H1 (cell line): ENCODE measurements around the gene GPR161. TPM values are rescaled to one million over a fixed set of nuclear protein-coding genes. Genes with fewer than 3 reads are reported as not detected.

Experiments
- CTCF ChIA-PET: fragments of 300-600 bp; sonication (Branson Sonifier 250); formaldehyde crosslinking; loops from one replicate; lab custom pipeline; 2021; ENCODE audit not compliant: partially characterized antibody; lab: Charles Lee
- POLR2A ChIA-PET: fragments of 300-600 bp; sonication (Branson Sonifier 250); formaldehyde crosslinking; loops from one replicate; lab custom pipeline; 2021; ENCODE audit warnings: inconsistent platforms; ENCODE audit not compliant: partially characterized antibody; lab: Charles Lee
- DNase-seq, 2 experiments: peaks; one replicate each; pipeline versions ENCODE4 v3.0.0 to v3.0.0-alpha.2; 2010 to 2022; ENCODE audit warnings: low spot score in 2 of 2, low read depth in 1 of 2, mixed read lengths in 1 of 2
- FAIRE-seq: peaks from 2 replicates; lab custom pipeline; 2011; peaks lifted over from hg19 to GRCh38; lab: Jason Lieb, UNC
- H2AFZ ChIP-seq: 2 replicates; pipeline ENCODE4 v1.8.1; 2012; ENCODE audit warnings: low read length, inconsistent platforms
- H2AK5ac ChIP-seq: 2 replicates; pipeline ENCODE4 v1.6.1; 2013; ENCODE audit warnings: low read depth, low read length
- H2BK120ac ChIP-seq: replicated peaks from 2 replicates; pipeline ENCODE3; 2013; ENCODE audit warnings: low read depth, low read length, inconsistent platforms
- H2BK12ac ChIP-seq: 2 replicates; pipeline ENCODE4 v1.6.1; 2013; ENCODE audit warnings: low read depth, low read length
- H2BK15ac ChIP-seq: 2 replicates; pipeline ENCODE4 v1.6.1; 2013; ENCODE audit warnings: low read length
- H2BK20ac ChIP-seq: 2 replicates; pipeline ENCODE4 v1.6.1; 2013; ENCODE audit warnings: low read length
- H2BK5ac ChIP-seq: 2 replicates; pipeline ENCODE4 v1.6.1; 2013; ENCODE audit warnings: low read depth, low read length
- H3K14ac ChIP-seq: 2 replicates; pipeline ENCODE4 v1.6.1; 2013; ENCODE audit warnings: inconsistent platforms; ENCODE audit not compliant: insufficient read length
- H3K18ac ChIP-seq: 2 replicates; pipeline ENCODE4 v1.6.1; 2013; ENCODE audit warnings: low read length; ENCODE audit errors: extremely low read depth
- H3K23ac ChIP-seq: 2 replicates; pipeline ENCODE4 v1.6.1; 2013; ENCODE audit warnings: inconsistent platforms; ENCODE audit not compliant: insufficient read length
- H3K23me2 ChIP-seq: 2 replicates; pipeline ENCODE4 v1.6.1; 2013; ENCODE audit warnings: low read depth, low read length
- H3K27ac ChIP-seq: 2 replicates; pipeline ENCODE4 v1.6.1; 2011; ENCODE audit warnings: low read depth, low read length, inconsistent platforms
- H3K27me3 ChIP-seq, 4 experiments: replicated peaks in 1 of 4; 1 replicate in 1 of 4; 2 replicates in 3 of 4; pipeline versions ENCODE4 v1.6.1 to v1.8.1; 2011 to 2013; ENCODE audit warnings: low read length in 3 of 4, mild to moderate bottlenecking in 3 of 4, inconsistent platforms in 2 of 4, mixed read lengths in 2 of 4, moderate library complexity in 1 of 4; ENCODE audit not compliant: control insufficient read depth in 3 of 4, insufficient read depth in 3 of 4; ENCODE audit errors: extremely low read depth in 1 of 4
- H3K36me3 ChIP-seq, 4 experiments: 2 replicates each; pipeline versions ENCODE4 v1.6.1 to v1.8.1; 2011 to 2013; ENCODE audit warnings: mild to moderate bottlenecking in 4 of 4, low read length in 3 of 4, moderate library complexity in 2 of 4, control low read depth in 1 of 4, inconsistent platforms in 1 of 4; ENCODE audit not compliant: insufficient read depth in 4 of 4, control insufficient read depth in 2 of 4
- H3K4ac ChIP-seq: replicated peaks from 2 replicates; pipeline ENCODE3; 2013; ENCODE audit warnings: low read length, low read depth, mixed read lengths, inconsistent platforms; ENCODE audit not compliant: insufficient read length
- H3K4me1 ChIP-seq, 4 experiments: replicated peaks in 1 of 4; 1 replicate in 1 of 4; 2 replicates in 3 of 4; pipeline versions ENCODE4 v1.6.1 to v1.8.1; 2011 to 2013; ENCODE audit warnings: low read length in 3 of 4, inconsistent platforms in 2 of 4, mixed read lengths in 1 of 4; ENCODE audit not compliant: insufficient read depth in 4 of 4, control insufficient read depth in 3 of 4
- H3K4me2 ChIP-seq, 2 experiments: 2 replicates each; pipeline versions ENCODE4 v1.6.1 to v1.8.1; 2011 to 2013; ENCODE audit warnings: low read depth in 2 of 2, low read length in 2 of 2, control low read depth in 1 of 2, inconsistent platforms in 1 of 2, mild to moderate bottlenecking in 1 of 2; ENCODE audit not compliant: insufficient read depth in 1 of 2
- H3K4me3 ChIP-seq, 4 experiments: fragments of 200-600, 300-600 bp in 1 of 4; sonication (generic), shearing (Covaris generic), sonication (Bioruptor Twin) in 1 of 4; 2 replicates each; pipeline versions ENCODE4 v1.5.1 to v1.8.1; 2011 to 2016; ENCODE audit warnings: low read length in 4 of 4, low read depth in 3 of 4, control low read depth in 2 of 4, inconsistent platforms in 2 of 4, mild to moderate bottlenecking in 2 of 4, mixed read lengths in 1 of 4, moderate library complexity in 1 of 4; ENCODE audit not compliant: insufficient read depth in 2 of 4; ENCODE audit errors: extremely low read depth in 1 of 4
- H3K56ac ChIP-seq: replicated peaks from 2 replicates; pipeline ENCODE3; 2013; ENCODE audit warnings: low read depth, mild to moderate bottlenecking, mixed read lengths, low read length, inconsistent platforms; ENCODE audit not compliant: insufficient read length
- H3K79me1 ChIP-seq: 2 replicates; pipeline ENCODE4 v1.6.1; 2013; ENCODE audit warnings: low read depth, low read length, control low read depth
- H3K79me2 ChIP-seq, 2 experiments: 2 replicates each; pipeline versions ENCODE4 v1.6.1 to v1.8.1; 2012 to 2013; ENCODE audit warnings: low read length in 2 of 2, mild to moderate bottlenecking in 2 of 2, inconsistent platforms in 1 of 2; ENCODE audit not compliant: insufficient read depth in 2 of 2, control insufficient read depth in 1 of 2
- H3K9ac ChIP-seq, 4 experiments: replicated peaks in 1 of 4; 1 replicate in 1 of 4; 2 replicates in 3 of 4; pipeline versions ENCODE4 v1.6.1 to v1.8.1; 2011 to 2013; ENCODE audit warnings: low read depth in 3 of 4, low read length in 3 of 4, control low read depth in 2 of 4, mild to moderate bottlenecking in 2 of 4, moderate library complexity in 2 of 4, inconsistent platforms in 1 of 4; ENCODE audit errors: extremely low read depth in 1 of 4
- H3K9me3 ChIP-seq, 2 experiments: 2 replicates each; pipeline versions ENCODE4 v1.6.1 to v1.8.1; 2012 to 2013; ENCODE audit warnings: mild to moderate bottlenecking in 2 of 2, moderate library complexity in 2 of 2, control low read depth in 1 of 2, inconsistent platforms in 1 of 2, low read depth in 1 of 2, low read length in 1 of 2, mixed read lengths in 1 of 2; ENCODE audit not compliant: insufficient read depth in 2 of 2
- H4K20me1 ChIP-seq, 2 experiments: replicated peaks in 1 of 2; 2 replicates each; pipeline versions ENCODE3 to v1.8.1; 2011 to 2013; ENCODE audit warnings: inconsistent platforms in 2 of 2, low read length in 2 of 2, mild to moderate bottlenecking in 1 of 2; ENCODE audit not compliant: insufficient read depth in 2 of 2, control insufficient read depth in 1 of 2
- H4K5ac ChIP-seq: 2 replicates; pipeline ENCODE4 v1.6.1; 2013; ENCODE audit warnings: low read length, low read depth, mixed read lengths, inconsistent platforms; ENCODE audit not compliant: insufficient read length
- H4K8ac ChIP-seq: 2 replicates; pipeline ENCODE4 v1.8.0; 2013; ENCODE audit warnings: mild to moderate bottlenecking, moderate library complexity, low read length, inconsistent platforms; ENCODE audit not compliant: insufficient read depth; ENCODE audit errors: extremely low read depth
- H4K91ac ChIP-seq: replicated peaks from 2 replicates; pipeline ENCODE3; 2013; ENCODE audit warnings: low read length, mixed read lengths, inconsistent platforms; ENCODE audit not compliant: insufficient read length
- FOSL1 ChIP-seq: IDR thresholded peaks from 2 replicates; pipeline ENCODE4 v1.6.1; 2011; ENCODE audit warnings: mild to moderate bottlenecking, low read depth, low read length, moderate library complexity; ENCODE audit not compliant: insufficient read depth
- KDM5A ChIP-seq: fragments of 200-600 bp; IDR thresholded peaks from 2 replicates; pipeline ENCODE4 v1.7.1; 2012; ENCODE audit warnings: mild to moderate bottlenecking, low read length, inconsistent platforms, mixed read lengths
- MAFK ChIP-seq: IDR thresholded peaks from 2 replicates; pipeline ENCODE4 v1.6.1; 2012; ENCODE audit warnings: low read depth, mild to moderate bottlenecking, improper control_type of control experiment, low read length
- POU5F1 ChIP-seq: IDR thresholded peaks from 2 replicates; pipeline ENCODE4 v1.6.1; 2011; ENCODE audit warnings: low read depth, mild to moderate bottlenecking, low read length, moderate library complexity
- SAP30 ChIP-seq: fragments of 300-600 bp; sonication (generic); IDR thresholded peaks from 2 replicates; pipeline ENCODE4 v1.7.1; 2012; ENCODE audit warnings: low read length, moderate library complexity, mild to moderate bottlenecking, inconsistent platforms; ENCODE audit not compliant: insufficient read depth, insufficient replicate concordance
- SIRT6 ChIP-seq: IDR thresholded peaks from one replicate; pipeline ENCODE4 v1.7.1; 2012; ENCODE audit warnings: low read length, inconsistent platforms
- SP4 ChIP-seq: IDR thresholded peaks from 2 replicates; pipeline ENCODE4 v1.6.1; 2012; ENCODE audit warnings: low read length, inconsistent platforms
- TAF7 ChIP-seq: optimal IDR thresholded peaks from 2 replicates; pipeline ENCODE3; 2011; ENCODE audit warnings: low read depth, mild to moderate bottlenecking, inconsistent platforms, low read length, moderate library complexity, borderline replicate concordance
- TEAD4 ChIP-seq: IDR thresholded peaks from 2 replicates; pipeline ENCODE4 v1.6.1; 2012; ENCODE audit warnings: low read depth, low read length, inconsistent platforms, mixed read lengths
- WGBS, 2 experiments: shearing (Covaris generic) in 1 of 2; methylation state at CpG; one replicate each; pipeline versions ENCODE4 v1.1.6 to v1.1.7; 2013 to 2015; ENCODE audit warnings: low lambda C conversion rate in 2 of 2, mixed read lengths in 2 of 2, inconsistent platforms in 1 of 2, low coverage in 1 of 2, missing lambda C conversion rate in 1 of 2; ENCODE audit not compliant: insufficient replicate concordance in 2 of 2, insufficient coverage in 1 of 2, insufficient read length in 1 of 2; ENCODE audit errors: extremely low coverage in 1 of 2, missing lambda C conversion rate in 1 of 2; 5-methylcytosine and 5-hydroxymethylcytosine counted together
- polyA plus RNA-seq, 7 experiments: library from polyadenylated mRNA; depleted of rRNA in 3 of 7; stranded (reverse) in 5 of 7; unstranded in 2 of 7; fragments of >200 nt in 5 of 7; fragments of 200-250 nt in 2 of 7; gene quantifications; 1 replicate in 5 of 7; 2 replicates in 1 of 7; 4 replicates in 1 of 7; pipeline versions ENCODE4 v1.2.1 to v1.2.3, GENCODE V29; 2011 to 2013; ENCODE audit warnings: missing spikeins in 2 of 7, mixed read lengths in 2 of 7
- total RNA-seq: library from RNA; stranded (reverse); fragmentation: NEBNext Ultra II Directional; extraction: Animal tissue kit (Norgen Biotek cat#: 25700); gene quantifications from 2 replicates; pipeline ENCODE4 v1.2.1, GENCODE V29; 2021
- TF ChIP-seq, protein P1 (sequence below): IDR thresholded peaks from 2 replicates; pipeline ENCODE4 v1.6.1; 2012; ENCODE audit warnings: low read length, inconsistent platforms

Gene GPR161
- total and polyA plus RNA-seq, 2 of the 8 experiments (the other 6 are each of a cell fraction or from before 2014, with no cell fraction given) = 13.7 to 16.8 TPM

DNA sequence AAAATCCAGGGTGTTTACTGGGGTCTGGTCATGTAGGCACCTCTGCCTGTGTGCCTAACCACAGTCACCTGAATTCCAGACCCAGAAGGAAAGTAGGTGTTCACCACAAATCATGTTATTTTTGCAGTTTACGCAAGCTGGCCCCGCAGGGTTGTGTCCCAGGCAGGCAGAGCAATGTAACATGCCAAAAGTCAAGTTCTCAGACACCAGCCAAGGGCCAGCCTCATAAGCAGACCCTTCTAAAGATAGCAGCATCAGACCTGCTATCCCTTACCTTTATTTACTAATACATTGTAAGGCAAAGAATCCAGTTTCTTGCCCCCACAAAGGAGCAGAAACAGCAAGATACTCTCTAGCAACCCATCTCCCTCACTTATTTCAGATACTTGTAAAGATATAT, 83.0 kb downstream of the GPR161 start:
- no peaks in the 10 kb centered on the region for H3K4me1 ChIP-seq
- DNase-seq (no peak), FAIRE-seq (no peak)
- H4K5ac ChIP-seq = no peak overlapping the region
- no peak overlapping the region for H2BK15ac ChIP-seq
- H3K36me3 ChIP-seq = peaks cover 0 to 2% (median 0%) of the 10 kb centered on the region in 4 experiments; a peak in 1 of 8 replicates
- no peaks in the 10 kb centered on the region for H3K79me2 ChIP-seq
- H3K23me2 ChIP-seq = no peaks in the 10 kb centered on the region
- no peaks in the 10 kb centered on the region for H3K27me3 ChIP-seq
- H3K56ac ChIP-seq = no peak overlapping the region
- H3K9me3 ChIP-seq = no peaks in the 10 kb centered on the region
- no peak overlapping the region for H3K14ac ChIP-seq
- no peak overlapping the region for H2BK12ac ChIP-seq
- no peak overlapping the region for H3K4me2 ChIP-seq
- H3K18ac ChIP-seq = no peak overlapping the region
- H4K91ac ChIP-seq = no peak overlapping the region
- H4K8ac ChIP-seq = no peak overlapping the region
- H2BK5ac ChIP-seq = no peak overlapping the region
- no peak overlapping the region for H2BK20ac ChIP-seq
- H4K20me1 ChIP-seq = no peaks in the 10 kb centered on the region
- no peak overlapping the region for H3K9ac ChIP-seq
- no peak overlapping the region for H3K23ac ChIP-seq
- 92% methylated on average over 2 of the region's 2 CpGs; no CpG with 5 or more reads in 1 of the 2 experiments for WGBS, 2 experiments
- no peak overlapping the region for H2AFZ ChIP-seq
- no peak overlapping the region for H2AK5ac ChIP-seq
- no peak overlapping the region for H2BK120ac ChIP-seq
- ChIA-PET POLR2A (interaction anchor here (1.2 kb wide), 2 partner anchors 10 to 117 kb away, joined by 3 to 4 read pairs; partner anchors contain the start of genes DCAF6 and MPC2), CTCF (interaction anchor here (1.3 to 2.8 kb wide), 2 partner anchors 29 to 83 kb away, joined by 3 to 14 read pairs; no protein-coding TSS in a partner anchor)
- no peaks in the 10 kb centered on the region for H3K79me1 ChIP-seq
- no peak overlapping the region for H3K4me3 ChIP-seq
- no peak overlapping the region for H3K27ac ChIP-seq
- no peak overlapping the region for H3K4ac ChIP-seq
- TF ChIP-seq POU5F1 (no peak), FOSL1 (no peak), MAFK (no peak), SP4 (no peak), TAF7 (no peak), SIRT6 (no peak), SAP30 (no peak), TEAD4 (no peak), KDM5A (no peak)
- TF ChIP-seq, protein P1, sequence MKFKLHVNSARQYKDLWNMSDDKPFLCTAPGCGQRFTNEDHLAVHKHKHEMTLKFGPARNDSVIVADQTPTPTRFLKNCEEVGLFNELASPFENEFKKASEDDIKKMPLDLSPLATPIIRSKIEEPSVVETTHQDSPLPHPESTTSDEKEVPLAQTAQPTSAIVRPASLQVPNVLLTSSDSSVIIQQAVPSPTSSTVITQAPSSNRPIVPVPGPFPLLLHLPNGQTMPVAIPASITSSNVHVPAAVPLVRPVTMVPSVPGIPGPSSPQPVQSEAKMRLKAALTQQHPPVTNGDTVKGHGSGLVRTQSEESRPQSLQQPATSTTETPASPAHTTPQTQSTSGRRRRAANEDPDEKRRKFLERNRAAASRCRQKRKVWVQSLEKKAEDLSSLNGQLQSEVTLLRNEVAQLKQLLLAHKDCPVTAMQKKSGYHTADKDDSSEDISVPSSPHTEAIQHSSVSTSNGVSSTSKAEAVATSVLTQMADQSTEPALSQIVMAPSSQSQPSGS = no peak
